ENCODE data around the gene KLHL29.
A peak's percentile ranks its signal among the peaks of the same experiment; 100 is the strongest.

Gene KLHL29

DNA sequence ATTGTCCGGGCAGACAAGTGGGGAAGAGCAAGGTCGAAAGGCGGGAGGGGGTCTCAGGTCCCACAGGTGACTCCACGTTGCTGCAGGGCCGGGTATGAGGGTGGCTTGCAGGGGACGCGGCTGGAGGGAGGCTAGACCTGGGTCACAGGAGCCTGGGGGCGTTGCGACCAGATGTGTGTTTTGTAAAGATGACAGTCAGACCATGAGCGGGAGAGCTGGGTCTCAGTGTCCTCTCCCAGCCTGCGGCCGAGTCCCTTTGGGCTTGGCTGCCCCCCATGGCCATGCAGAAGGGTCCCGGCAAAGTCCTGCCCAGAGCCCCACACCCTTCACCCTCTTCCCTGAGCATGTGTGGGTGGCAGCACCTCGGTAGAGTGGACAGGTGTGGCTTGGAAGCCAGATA, 302.7 kb downstream of the KLHL29 start:
- no peak for DNase-seq

DNA sequence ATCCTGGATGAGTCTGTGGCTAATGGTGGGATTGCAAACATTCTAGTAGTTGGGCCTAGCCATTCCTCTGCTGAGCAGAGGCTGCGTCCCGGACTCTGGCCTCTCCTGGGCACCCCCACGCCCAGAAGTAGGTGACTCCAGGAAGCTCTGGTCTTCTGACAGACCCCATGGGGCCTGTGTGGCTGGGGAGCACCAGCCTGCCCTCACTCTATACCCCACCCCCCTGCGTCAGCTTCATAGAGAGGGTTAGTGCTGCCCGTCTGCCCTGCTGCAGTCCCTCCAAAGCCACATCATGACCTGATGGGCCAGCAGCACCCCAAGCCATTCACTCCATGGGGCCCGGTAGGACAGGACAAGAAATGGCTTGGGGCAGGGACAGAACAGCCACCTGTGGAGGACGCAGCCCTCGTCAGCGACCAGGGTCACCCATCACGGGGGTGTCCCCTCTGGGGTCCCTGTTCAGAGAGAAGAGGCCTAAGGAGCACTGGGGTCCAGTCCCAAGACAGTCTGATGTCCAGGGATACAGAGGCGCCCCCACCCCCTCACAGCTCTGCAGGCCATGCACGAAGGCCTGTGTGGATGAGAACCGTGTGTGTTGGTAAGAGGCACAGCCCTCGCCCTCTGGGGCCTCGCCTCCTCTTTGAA, 303.6 kb downstream of the KLHL29 start:
- DNase-seq = no peak

DNA sequence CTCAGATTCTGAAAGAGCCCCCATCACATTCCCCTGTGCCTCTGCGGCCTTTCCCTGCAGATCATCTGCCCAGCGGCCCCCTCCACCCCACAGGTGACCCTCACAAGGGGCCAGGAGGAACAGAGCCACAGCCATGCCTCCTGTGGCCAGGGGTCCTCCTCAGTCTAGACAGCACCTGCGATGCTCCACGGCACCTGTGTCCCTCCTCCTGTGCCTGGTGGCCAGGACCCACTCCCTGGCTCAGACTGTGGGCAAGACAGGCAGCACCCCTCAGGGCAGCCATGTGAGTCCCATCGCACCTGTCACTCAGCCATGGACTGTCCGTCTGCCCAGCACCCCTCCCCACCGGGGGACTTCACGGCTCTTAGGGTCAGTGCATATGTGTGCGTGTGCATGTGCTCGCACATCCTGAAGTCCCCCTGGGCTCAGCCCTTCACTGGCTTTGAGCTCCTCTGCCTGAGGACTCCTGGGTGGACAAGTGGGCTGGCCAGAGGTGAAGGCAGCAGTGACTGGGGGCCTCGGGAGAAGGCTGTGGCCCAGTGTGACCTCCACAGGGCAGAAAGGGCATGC, 304.2 kb downstream of the KLHL29 start:
- DNase-seq = no peak

DNA sequence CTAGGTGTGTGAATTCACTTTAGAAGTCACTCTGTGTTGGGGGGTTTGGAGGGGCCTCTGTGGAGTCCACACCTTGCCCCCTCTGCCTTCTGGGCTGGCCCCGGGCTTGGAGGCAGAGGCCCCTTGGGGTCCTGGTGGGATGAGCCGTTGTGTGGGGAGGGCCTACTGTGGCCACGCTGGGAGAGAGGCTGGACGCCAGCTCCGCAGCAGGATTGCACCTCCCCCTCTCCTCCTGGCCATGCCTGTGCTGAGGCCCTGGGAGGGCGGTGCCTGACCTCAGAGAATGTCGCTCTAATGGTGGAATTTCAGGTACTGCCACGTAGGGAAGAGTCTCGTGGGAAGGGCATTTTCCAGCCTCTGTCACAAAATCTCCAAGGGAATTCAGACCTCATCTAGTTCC, 304.9 kb downstream of the KLHL29 start:
- no peak for DNase-seq

DNA sequence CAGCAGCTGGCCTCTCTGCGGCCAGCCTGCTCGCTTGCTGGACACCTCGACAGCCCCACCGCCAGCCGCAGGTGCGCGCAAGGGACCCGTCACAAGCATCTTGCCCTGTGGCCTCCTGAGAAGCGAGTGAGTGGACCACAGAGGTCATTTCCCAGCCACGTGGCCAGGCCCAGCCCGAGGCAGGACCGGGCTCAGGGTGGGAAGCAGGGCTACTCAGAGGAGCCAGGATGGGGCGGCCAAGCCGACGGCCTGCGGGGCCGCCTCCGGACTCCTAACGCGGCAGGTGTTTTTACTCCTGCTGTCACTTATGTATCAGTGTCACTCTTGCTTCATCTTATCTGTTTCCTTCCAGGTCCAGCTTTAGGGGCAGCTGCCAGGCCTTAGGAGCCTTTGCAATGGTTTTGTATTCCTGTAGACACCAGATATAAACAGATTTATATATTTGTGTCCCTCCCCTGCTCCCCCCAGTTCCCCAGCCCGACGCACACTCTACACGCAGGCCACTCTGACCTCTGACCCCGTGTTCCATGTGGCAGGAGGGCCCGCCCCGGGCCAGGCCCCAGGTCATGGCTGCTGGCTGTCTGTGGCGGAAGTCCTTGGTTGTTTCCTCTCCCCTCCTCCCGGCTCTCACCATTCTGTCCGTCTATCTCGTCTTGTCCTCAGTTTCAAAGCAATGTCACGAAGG, 305.6 kb downstream of the KLHL29 start:
- no peak for DNase-seq

DNA sequence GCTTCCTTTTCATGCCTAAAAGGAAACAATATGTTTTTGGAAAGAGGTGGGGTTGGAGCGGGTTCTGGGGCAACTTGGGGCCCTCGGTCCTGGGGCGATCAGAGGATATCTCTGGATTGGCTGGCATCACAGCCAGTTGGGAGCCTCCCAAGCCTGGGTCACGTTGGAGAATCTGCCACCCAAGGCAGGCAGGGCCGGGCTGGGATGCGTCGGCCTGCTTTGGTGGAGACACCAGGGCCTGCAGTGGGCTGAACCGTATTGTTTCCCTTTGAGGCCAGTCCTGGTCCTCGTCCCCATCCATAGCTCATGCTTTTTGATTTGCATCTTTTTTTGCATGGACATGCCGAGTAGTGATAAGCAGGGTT, 306.1 kb downstream of the KLHL29 start:
- no peak for DNase-seq

DNA sequence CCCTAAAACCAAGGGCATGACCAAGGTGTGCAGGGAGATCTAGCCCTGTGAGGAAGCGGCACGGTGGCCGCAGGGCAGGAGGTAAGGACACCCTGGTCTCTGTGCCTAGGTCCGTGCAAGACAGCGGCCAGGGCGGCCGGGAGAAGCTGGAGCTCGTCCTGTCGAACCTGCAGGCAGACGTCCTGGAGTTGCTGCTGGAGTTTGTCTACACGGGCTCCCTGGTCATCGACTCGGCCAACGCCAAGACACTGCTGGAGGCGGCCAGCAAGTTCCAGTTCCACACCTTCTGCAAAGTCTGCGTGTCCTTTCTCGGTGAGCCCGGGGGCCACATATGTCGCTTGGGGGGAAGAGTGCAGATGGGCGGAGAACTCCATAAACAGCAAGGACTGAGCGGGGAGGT, 306.6 kb downstream of the KLHL29 start:
- no peak for DNase-seq

DNA sequence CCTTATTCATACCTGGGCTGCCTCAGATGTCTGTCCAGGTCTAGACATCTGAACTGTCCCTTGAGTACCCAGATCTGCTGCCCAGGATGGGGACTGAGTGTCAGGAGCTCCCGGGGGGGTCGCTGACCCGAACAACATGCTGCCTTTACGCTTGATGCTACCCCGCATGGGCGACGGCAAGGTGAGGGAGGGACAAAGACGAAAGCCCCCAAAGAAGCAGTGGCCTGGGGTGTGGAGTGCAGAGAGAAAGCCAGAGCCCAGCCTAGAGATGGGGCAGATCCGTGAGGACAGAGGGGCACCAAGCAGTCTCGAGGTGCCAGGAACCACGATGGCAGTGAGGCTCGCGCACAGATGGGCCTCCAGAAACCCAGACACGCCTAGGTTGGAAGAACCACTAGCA, 307.3 kb downstream of the KLHL29 start:
- DNase-seq = no peak

DNA sequence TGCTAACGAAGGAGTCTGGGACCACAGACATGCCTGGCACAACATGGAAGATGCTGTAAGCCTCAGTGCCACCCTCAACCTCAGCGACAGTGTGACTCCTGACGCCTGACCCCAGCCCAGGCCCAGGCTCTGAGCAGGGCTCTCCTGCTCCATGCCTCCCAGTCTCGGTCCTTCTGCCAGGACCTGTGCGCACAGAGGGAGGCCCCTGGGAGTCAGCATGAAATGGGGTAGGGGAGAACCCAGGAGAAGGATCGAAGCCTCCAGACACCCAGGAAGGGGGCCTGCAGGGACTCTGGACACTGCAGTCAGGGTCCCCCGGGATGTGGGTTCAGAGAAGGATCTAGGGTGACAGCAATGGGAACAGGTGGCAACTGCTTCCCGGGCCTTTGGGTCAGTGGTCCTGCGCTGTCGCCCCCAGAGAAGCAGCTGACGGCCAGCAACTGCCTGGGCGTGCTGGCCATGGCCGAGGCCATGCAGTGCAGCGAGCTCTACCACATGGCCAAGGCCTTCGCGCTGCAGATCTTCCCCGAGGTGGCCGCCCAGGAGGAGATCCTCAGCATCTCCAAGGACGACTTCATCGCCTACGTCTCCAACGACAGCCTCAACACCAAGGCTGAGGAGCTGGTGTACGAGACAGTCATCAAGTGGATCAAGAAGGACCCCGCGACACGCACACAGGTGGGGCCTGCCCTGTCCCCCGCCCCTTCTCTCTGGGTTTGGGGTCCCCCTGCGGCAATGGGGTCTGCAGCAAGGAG, 308.0 kb downstream of the KLHL29 start:
- DNase-seq = no peak

DNA sequence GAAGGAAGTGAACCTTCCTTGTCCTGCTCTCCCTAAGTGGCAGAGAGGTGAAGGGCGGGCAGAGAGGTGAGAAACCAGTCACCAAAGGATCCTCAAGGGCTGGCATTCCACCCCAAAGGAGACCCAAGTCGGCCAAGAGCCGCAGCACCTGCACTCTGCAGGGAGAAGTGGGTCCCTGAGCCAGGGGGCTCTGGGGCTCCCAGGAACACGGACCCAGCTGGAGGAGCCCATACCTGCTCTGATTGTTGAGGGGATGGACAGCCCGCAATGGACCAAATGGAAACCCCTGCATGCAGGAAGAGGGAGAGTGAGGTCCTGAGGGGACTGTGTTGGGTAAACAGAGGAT, 308.6 kb downstream of the KLHL29 start:
- no peak for DNase-seq

DNA sequence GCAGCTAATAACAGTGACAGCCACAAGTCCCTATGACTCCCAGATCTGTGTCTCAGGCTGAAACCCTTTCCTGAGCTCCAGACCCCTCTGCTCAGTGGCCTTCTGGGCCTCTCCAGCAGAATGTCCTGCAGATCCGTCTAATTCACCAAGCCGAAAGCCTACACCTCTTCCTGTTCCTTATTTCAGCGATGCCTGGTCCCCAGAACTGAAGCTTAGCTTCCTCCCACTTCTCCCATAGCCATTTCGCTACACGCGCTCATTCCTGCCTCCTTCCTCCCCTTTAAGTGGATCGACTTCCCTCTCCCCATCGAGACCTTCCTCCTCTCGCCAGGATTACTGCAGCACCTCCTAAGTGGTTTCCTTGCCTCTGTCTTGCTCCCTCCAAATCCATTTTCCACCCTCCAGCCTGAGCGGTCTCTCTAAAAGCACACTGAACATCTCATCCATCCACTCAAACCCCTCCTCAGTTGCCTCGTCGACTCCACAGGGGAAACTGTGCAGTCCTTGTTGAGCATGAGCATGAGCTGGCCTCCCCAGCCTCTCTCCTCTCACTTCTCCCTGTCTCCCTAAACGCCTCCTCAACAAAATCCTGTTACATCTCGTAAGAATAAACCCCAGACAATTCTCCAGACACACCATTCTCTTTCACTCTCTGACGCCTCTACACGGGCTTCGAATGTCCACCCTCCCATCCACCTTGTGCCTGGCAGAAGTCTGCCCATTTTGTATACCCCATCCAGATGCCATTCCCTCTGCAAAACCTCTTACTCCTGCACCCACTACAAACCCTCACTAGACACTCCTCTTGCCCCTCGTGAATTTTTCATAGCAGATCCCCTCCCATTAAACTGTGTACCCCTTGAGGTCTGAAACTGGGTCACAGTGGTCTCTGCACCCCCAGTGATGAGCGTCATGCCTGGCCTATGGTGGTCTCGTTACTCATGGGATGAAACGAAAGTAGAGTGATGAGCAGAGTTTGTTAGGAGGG, 309.4 kb downstream of the KLHL29 start:
- DNase-seq = peak; percentile 36 to 52

DNA sequence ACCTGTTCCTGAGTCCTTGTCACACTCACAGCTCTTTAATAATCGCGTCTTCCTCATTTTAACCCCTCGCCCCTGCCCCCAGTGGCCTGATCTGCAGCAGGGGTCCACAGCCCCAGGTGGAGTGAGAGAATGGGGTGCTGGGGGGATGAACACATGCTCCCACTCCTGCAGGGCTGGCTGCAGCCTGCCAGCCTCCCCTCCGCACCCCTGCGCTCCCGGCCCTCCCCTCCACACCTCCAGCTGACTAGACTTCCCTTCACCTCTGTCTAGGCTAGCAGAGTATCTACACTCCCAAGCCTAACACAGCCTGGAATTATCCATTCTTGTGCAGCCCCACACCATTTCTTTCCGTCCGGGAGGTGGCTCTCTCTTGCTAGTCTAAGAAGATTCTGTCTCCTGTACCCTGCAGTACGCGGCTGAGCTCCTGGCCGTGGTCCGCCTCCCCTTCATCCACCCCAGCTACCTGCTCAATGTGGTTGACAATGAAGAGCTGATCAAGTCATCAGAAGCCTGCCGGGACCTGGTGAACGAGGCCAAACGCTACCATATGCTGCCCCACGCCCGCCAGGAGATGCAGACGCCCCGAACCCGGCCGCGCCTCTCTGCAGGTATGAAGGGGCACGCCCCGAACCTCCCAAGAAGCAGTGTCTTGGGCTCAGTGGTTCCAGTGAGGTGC, 310.4 kb downstream of the KLHL29 start:
- no peak for DNase-seq

DNA sequence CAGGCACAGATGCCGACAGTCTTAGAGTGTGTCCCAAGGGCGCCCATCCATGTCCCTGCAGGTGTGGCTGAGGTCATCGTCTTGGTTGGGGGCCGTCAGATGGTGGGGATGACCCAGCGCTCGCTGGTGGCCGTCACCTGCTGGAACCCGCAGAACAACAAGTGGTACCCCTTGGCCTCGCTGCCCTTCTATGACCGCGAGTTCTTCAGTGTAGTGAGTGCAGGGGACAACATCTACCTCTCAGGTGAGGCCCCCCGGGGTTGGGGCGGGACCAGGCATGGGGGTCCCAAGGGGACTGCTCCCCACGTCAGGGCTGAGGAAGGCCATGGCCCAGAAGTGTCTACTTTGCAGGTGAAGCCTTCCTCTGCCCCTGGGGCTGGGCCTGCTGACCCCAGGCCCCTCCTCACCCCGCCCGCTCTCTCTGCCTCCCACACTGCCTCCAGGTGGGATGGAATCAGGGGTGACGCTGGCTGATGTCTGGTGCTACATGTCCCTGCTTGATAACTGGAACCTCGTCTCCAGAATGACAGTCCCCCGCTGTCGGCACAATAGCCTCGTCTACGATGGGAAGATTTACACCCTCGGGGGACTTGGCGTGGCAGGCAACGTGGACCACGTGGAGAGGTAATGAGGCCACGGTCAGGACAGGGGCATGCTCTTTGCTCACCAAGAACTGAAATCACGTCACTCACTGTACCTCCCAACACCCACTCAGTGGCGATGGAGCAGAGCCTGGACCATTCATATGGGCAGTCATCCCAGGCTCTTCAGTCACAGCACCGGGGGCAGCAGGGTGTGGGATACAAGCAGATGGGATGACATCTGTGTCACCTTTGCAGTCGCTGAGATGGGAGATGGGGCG, 311.1 kb downstream of the KLHL29 start:
- DNase-seq = no peak

DNA sequence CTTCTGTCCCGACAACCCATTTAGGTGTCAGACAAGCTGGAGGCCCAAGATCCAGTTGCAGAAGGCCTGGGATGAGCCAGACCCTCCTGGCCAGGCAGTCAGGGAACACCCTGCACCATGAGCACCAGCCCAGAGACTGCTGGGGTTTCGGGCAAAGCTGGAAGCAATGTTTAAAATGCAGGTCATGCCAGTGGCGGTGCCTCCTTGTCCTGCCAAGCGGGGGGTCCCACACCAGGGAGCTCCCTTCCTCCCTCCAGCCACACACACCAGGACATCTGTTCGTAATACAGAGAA, 311.7 kb downstream of the KLHL29 start:
- DNase-seq = no peak

DNA sequence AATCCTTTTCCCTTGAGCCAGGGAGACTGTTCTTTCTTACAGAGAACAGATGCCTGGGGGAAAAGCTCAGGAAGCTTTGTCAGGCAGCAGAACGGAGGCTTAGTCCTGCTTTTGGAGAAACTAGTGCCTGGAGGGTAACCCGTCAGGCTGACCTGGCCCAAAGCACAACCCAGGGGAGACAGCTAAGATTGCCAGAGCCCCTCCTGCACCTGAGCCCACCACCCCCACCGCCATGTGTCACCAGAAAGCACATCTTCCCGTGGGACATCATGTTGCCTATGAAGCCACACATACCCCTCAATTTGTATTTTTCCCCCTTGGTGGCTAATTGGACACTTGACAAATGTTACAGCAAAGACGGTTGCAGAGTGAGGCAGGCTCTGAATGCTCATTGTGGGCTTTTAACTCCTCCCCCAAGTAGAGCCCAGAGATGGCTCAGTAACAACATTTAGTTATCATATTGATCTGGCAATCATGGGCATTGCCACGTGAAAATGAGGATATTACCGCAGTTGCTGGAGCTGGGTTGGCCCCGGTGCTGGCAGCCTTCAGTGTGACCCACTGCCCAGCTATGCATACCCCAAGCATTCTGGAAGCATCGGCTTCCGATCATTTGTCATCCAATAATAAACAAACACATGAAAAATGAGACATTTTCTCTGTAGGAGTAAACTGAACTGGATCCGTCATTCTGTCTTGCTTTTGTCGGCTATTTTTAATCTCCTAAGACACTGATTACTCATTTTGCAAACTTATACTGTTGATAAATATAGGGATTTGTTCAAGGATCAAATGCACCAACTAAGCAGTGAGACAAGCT, 312.5 kb downstream of the KLHL29 start:
- no peak for DNase-seq

DNA sequence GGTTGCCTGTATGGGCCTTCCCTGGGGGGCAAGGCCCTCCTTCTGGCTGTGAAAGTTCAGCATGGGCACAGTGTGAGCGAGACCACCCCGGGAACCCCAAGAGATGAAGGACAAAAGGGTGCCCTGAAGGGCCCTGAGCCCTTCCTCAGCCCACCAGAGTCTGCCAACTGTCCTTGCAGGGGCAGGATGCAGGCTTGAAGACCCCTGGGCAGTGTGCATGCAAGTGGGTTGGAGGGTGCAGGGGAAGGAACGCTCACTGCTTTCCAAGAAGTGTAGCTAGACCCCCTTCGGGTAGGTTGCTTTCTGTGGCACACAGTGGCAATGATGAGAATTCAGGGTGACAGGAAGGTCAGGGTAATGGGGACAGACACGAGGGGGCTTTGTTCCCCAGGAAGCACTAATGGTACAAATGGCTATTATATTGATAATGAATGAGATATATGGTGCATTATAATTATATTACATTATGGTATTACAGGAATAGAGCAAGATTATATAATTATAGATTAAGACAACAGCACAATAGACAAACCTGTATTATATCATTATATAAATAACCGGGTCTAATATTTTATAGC, 313.2 kb downstream of the KLHL29 start:
- DNase-seq = no peak

DNA sequence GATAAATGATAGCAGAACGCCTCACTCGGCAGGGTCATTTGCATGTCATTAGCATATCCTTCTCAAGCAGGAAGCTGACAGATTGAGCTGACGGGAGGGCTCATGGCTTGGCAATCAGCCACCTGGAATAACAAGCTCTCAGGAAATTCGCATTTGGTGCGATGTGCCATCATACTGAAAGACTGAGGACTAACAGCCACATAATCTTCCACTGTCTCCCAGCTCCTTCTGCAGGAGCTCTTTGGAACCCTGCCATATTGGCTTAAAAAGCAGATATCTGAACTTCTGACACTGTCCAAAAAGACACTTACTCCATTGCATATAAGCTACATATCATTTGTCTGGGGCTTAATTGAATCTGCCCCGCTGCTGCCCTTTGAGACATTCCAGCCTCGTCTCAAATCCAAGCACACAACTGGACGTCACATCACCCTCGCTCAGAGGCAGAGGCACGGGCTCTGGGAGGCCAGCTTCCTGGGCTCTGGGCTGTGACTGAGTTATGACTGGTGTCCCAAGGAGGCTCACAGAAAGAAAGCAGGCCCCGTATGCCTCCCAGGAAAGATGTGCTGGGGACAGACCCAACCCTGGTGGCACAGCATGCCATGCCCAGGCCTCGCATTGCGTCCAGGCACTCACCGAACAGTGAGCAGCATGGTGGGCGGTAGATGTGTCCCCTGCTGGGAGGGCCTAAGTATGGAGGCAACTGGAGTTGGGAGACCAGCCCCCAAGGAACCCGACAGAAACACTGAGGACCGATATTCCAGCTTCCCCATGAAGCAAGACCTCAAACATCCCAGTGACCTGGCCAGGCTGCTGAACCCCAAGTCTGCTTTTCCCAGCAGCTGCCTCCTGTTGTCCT, 314.0 kb downstream of the KLHL29 start:
- no peak for DNase-seq

DNA sequence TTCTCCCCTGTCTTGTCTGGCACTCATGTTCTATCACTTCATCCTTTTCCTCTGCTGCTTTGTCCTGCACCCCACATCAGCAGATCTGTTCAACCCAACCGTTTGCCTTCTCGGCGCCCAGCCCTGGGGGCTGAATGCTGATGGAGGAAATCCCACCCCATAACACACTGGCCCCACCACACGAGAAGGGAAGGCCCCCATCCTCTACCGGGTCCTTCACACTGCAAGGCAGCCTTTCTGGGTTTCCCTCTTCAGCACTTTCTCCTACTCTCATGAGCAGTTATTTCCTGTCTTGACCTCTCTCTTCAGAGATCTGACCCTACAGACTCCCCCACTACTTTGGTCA, 314.6 kb downstream of the KLHL29 start:
- DNase-seq = no peak

DNA sequence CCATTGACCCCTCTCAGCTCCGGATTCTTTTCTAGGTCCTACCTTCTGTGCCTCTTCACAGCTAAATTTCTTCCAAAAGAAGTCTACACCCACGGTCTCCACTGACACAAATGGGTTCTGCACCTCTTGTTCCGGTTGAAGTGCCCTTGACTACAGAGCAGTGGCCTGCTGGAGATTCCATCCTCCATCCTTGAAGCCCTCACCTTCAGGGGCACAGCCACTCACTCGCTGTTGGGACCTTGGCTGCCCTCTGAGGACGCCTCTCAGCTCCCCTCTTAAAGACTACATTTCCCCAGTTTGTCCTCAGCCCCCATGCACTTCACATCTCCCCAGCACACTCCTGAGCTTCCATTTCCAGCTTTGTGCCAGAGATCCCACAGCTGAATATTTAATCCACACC, 315.6 kb downstream of the KLHL29 start:
- no peak for DNase-seq

All from inflammatory macrophage (primary cell).